HG03469 (cell line): ENCODE measurements around the gene ALOX15.
"Not testable (repeated sequence)": the region's sequence is repeated elsewhere in the genome, so short reads cannot be mapped to it uniquely, and the experiment has no call there.

ENCODE experiments used
- ATAC-seq: cut with Tn5 transposase; IDR thresholded peaks from one replicate; pipeline ENCODE4 v1.9.1; 2021; ENCODE audit warnings: mild to moderate bottlenecking, moderate library complexity, moderate number of reproducible peaks; ENCODE audit not compliant: unreplicated experiment

ALOX15 gene

GRCh38 chr17:4595685-4596342 lies 45.7 kb downstream of the ALOX15 start:
- not testable (repeated sequence) for ATAC-seq

- ATAC-seq = no peak
Observed at GRCh38 chr17:4594931-4595684, 46.4 kb downstream of the ALOX15 start.

GRCh38 chr17:4594406-4594805 lies 47.1 kb downstream of the ALOX15 start:
- no peak for ATAC-seq

- no peak for ATAC-seq
Observed at GRCh38 chr17:4593021-4593421, 48.5 kb downstream of the ALOX15 start.

- no peak for ATAC-seq
Observed at GRCh38 chr17:4592240-4593005, 49.1 kb downstream of the ALOX15 start.

GRCh38 chr17:4591529-4591928 lies 49.9 kb downstream of the ALOX15 start:
- no peak for ATAC-seq

GRCh38 chr17:4590981-4591453 lies 50.5 kb downstream of the ALOX15 start:
- ATAC-seq = no peak

GRCh38 chr17:4590042-4590441 lies 51.4 kb downstream of the ALOX15 start:
- not testable (repeated sequence) for ATAC-seq

- no peak for ATAC-seq
Observed at GRCh38 chr17:4588898-4589625, 52.4 kb downstream of the ALOX15 start.

GRCh38 chr17:4588391-4588790 lies 53.1 kb downstream of the ALOX15 start:
- ATAC-seq = no peak

GRCh38 chr17:4587803-4588202 lies 53.7 kb downstream of the ALOX15 start:
- ATAC-seq = no peak

GRCh38 chr17:4587195-4587594 lies 54.3 kb downstream of the ALOX15 start:
- no peak for ATAC-seq

GRCh38 chr17:4586043-4586442 lies 55.4 kb downstream of the ALOX15 start:
- no peak for ATAC-seq

- no peak for ATAC-seq
Observed at GRCh38 chr17:4585638-4585994, 55.9 kb downstream of the ALOX15 start.

- no peak for ATAC-seq
Observed at GRCh38 chr17:4584917-4585637, 56.4 kb downstream of the ALOX15 start.

GRCh38 chr17:4584101-4584916 lies 57.2 kb downstream of the ALOX15 start, which contains the start of gene SMTNL2:
Gene SMTNL2, plus strand, starts transcription at chr17:4584529. Its CDS starts 77 bp downstream, at chr17:4584606.
- no peak for ATAC-seq

- ATAC-seq = no peak
Observed at GRCh38 chr17:4583782-4584100, 57.7 kb downstream of the ALOX15 start.

- ATAC-seq = no peak
Observed at GRCh38 chr17:4583206-4583605, 58.3 kb downstream of the ALOX15 start.

- ATAC-seq = no peak
Observed at GRCh38 chr17:4582691-4583090, 58.8 kb downstream of the ALOX15 start.

GRCh38 chr17:4582101-4582501 lies 59.4 kb downstream of the ALOX15 start:
- no peak for ATAC-seq
